ENCODE data around the gene SMPD3.

- TF ChIP-seq POLR2A (IDR thresholded peaks at IDR 0.05) (no peak), CTCF (IDR thresholded peaks at IDR 0.05) (no peak)
Observed at GRCh38 chr16:68393333-68393732, 55.0 kb downstream of the SMPD3 start.
